Activated CD8-positive, alpha-beta T cell treated with anti-CD3 and anti-CD28 coated beads, Interleukin-2, amount 10 ng/mL, durations not matched to agents 7 days and 5 days (primary cell): ENCODE results near the gene PSG4. TPM values are rescaled to one million over a fixed set of nuclear protein-coding genes. Genes with fewer than 3 reads are reported as not detected.
"Not testable (repeated sequence)": the region's sequence is repeated elsewhere in the genome, so short reads cannot be mapped to it uniquely, and the experiment has no call there.

Experiments
- ATAC-seq: fragments of 150-1000 bp; cut with Tn5 transposase; one replicate; pipeline ENCODE4 v1.10.0; 2021; ENCODE audit warnings: moderate library complexity
- CTCF ChIA-PET: fragments of 350-600 bp; sonication (Branson Sonifier 250); formaldehyde crosslinking; loops from one replicate; lab custom pipeline; 2021; ENCODE audit warnings: antibody characterized with exemption; lab: Charles Lee
- POLR2A ChIA-PET: fragments of 350-600 bp; sonication (Branson Sonifier 250); formaldehyde crosslinking; loops from one replicate; lab custom pipeline; 2021; ENCODE audit warnings: antibody characterized with exemption; lab: Charles Lee
- DNase-seq: peaks from one replicate; pipeline ENCODE4 v3.0.0-alpha.2; 2020
- H3K27ac Mint-ChIP-seq: one replicate; pipeline ENCODE4 v1.8.0; 2021; ENCODE audit warnings: mild to moderate bottlenecking, mixed read lengths
- H3K27me3 Mint-ChIP-seq: one replicate; pipeline ENCODE4 v1.8.0; 2021; ENCODE audit warnings: low read depth, mixed read lengths
- H3K36me3 Mint-ChIP-seq: one replicate; pipeline ENCODE4 v1.8.0; 2021; ENCODE audit warnings: low read depth, mixed read lengths
- H3K4me1 Mint-ChIP-seq: one replicate; pipeline ENCODE4 v1.8.0; 2021; ENCODE audit warnings: low read depth, mixed read lengths
- H3K4me3 Mint-ChIP-seq: one replicate; pipeline ENCODE4 v1.8.0; 2021; ENCODE audit warnings: mild to moderate bottlenecking, mixed read lengths
- H3K9me3 Mint-ChIP-seq: one replicate; pipeline ENCODE4 v1.8.0; 2022; ENCODE audit warnings: mixed read lengths; ENCODE audit not compliant: insufficient read depth
- total RNA-seq, 2 experiments: library from RNA; stranded (reverse); gene quantifications; one replicate each; pipeline ENCODE4 v1.2.3, GENCODE V29; 2021

The PSG4 gene
- total RNA-seq, 2 experiments from 2014 or later: not detected

DNA sequence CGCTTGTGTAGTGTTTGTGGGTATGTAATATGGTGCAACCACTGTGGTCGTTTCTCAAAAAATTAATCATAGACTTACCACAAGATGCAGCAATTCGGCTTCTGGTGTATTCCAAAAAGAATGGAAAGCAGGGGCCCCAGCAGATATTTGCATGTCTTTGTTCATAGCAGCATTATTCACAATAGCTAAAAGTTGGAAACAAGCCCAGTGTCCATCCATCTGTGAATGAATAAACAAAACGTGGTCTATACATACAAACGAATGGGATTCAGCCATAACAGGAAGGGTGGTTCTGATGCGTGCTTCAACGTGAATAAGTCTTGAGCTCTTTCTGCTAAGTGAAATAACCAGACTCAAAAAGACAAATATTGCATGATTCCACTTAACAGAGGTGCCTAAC is 55.6 kb downstream of the PSG4 start:
- POLR2A ChIA-PET, ATAC-seq, H3K4me1 Mint-ChIP-seq, H3K4me3 Mint-ChIP-seq, CTCF ChIA-PET, H3K27me3 Mint-ChIP-seq, H3K9me3 Mint-ChIP-seq, H3K36me3 Mint-ChIP-seq, H3K27ac Mint-ChIP-seq, DNase-seq: not testable (repeated sequence)

DNA sequence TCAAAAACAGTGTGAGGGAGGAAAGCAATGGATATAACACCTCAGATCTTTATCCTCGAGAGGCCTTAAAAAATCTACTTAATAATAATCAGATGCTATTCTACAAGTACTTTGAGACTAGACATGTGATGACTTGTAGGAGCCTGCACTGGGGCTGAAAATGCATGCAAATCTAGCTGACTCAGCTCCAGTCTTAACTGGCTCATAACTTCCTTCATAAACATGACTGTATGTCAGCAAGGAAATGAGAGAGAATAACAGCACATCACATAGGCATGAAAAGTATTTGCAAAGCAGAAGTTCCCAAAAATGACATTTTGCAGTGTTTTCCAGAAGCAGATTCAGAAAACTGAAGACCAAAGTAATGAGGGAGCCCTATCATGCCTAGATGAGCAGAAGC is 57.2 kb downstream of the PSG4 start:
- Mint-ChIP-seq H3K4me1 (no peaks in the 10 kb centered on the region), H3K36me3 (no peaks in the 10 kb centered on the region), H3K27me3 (no peaks in the 10 kb centered on the region), H3K9me3 (no peaks in the 10 kb centered on the region), H3K27ac (no peak overlapping the region), H3K4me3 (no peak overlapping the region)
- DNase-seq: no peak
- POLR2A ChIA-PET: no interaction called here
- CTCF ChIA-PET: no interaction called here
- ATAC-seq: no peak

Other genes with a start within 250 kb of the PSG4 start
- gene PSG11, start 179.2 kb downstream of the PSG4 start, total RNA-seq: not detected
- not detected for gene PSG2, start 122.9 kb downstream of the PSG4 start, total RNA-seq
- gene PSG5, start 19.1 kb downstream of the PSG4 start, total RNA-seq: not detected
- not detected for gene PSG9, start 63.9 kb upstream of the PSG4 start, total RNA-seq
- gene CD177, start 148.0 kb upstream of the PSG4 start, total RNA-seq: not detected
- gene TEX101, start 209.3 kb upstream of the PSG4 start, total RNA-seq: not detected